Stimulated activated CD8-positive, alpha-beta memory T cell treated with anti-CD3 and anti-CD28 coated beads, Interleukin-2, amount 100 ng/mL, for 48 hours (primary cell): Measurements from ENCODE around the gene PCDHGA8.
"Not testable (repeated sequence)": the region's sequence is repeated elsewhere in the genome, so short reads cannot be mapped to it uniquely, and the experiment has no call there.

Experiments
- DNase-seq, 2 donors: peaks; one replicate each; pipeline ENCODE4 v3.0.0-alpha.2; 2020; ENCODE audit warnings: low read depth in 2 of 2

Gene PCDHGA8

DNA sequence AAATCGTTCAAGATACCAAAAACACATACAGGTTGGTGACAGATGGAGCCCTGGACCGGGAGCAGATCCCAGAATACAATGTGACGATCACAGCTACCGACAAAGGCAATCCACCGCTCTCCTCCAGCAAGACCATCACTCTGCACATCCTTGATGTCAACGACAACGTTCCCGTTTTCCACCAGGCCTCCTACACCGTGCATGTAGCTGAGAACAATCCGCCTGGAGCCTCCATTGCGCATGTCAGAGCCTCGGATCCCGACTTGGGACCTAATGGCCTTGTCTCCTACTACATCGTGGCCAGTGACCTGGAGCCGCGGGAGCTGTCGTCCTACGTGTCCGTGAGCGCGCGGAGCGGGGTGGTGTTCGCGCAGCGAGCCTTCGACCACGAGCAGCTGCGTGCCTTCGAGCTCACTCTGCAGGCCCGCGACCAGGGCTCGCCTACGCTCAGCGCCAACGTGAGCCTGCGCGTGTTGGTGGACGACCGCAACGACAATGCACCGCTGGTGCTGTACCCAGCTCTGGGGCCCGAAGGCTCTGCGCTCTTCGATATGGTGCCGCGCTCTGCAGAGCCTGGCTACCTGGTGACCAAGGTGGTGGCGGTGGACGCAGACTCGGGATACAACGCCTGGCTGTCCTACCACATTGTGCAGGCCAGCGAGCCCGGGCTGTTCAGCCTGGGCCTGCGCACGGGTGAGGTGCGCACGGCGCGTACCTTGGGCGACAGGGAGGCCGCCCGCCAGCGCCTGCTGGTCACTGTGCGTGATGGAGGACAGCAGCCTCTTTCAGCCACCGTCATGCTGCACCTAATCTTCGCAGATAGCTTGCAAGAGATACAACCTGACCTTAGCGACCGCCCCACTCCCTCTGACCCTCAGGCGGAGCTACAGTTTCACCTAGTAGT is 20.6 kb upstream of the PCDHGA8 start:
- DNase-seq: no peak

DNA sequence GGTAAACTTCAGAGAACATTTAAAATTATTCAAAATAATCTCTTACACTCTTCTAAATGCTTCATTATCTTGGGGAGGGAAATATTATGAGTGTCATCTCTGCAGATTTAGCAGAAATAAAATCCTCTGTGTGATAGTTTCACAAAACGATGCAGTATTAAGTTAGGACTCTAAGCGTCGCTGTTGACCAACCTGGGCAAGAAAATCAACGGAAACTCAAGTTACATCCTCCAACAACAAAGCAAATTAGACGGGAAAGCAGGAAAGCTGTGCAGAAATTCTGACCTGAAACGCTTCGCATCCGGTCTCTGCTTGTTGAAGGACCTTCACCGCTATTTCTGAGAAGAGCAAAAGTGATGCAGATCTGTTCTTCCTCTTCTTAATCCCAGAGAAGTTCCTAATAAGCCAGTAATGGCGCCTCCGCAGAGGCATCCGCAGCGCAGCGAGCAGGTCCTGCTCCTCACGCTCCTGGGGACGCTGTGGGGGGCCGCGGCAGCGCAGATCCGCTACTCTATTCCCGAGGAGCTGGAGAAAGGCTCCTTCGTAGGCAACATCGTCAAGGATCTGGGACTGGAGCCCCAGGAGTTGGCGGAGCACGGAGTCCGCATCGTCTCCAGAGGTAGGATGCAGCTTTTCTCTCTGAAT is 18.6 kb upstream of the PCDHGA8 start, which contains the start of gene PCDHGA6:
Gene PCDHGA6, plus strand, starts transcription at position 219 of the 645 bp plus-strand sequence. Its CDS starts 193 bp downstream, at position 412.
- no peak for DNase-seq

DNA sequence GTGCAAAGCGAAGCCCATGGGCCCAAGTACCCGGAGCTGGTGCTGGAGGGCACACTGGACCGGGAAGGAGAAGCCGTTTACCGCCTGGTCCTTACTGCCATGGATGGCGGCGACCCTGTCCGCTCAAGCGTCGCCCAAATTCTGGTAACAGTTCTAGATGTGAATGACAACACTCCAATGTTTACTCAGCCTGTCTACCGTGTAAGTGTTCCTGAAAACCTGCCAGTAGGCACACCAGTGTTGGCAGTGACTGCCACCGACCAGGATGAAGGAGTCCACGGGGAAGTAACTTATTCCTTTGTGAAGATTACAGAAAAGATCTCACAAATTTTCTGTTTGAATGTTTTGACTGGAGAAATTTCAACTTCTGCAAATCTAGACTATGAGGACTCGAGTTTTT is 17.8 kb upstream of the PCDHGA8 start:
- no peak for DNase-seq

- not testable (repeated sequence) for DNase-seq
These were observed 16.8 kb upstream of the PCDHGA8 start for GRCh38 chr5:141375444-141376155.

- no peak for DNase-seq
These were observed 9.8 kb upstream of the PCDHGA8 start, which contains the start of gene PCDHGA7 for GRCh38 chr5:141382469-141383294. TSS of gene PCDHGA7 (plus strand) at chr5:141382742. CDS start at chr5:141382900, 158 bp downstream.

GRCh38 chr5:141383345-141383744 is 9.1 kb upstream of the PCDHGA8 start:
- no peak for DNase-seq

DNA sequence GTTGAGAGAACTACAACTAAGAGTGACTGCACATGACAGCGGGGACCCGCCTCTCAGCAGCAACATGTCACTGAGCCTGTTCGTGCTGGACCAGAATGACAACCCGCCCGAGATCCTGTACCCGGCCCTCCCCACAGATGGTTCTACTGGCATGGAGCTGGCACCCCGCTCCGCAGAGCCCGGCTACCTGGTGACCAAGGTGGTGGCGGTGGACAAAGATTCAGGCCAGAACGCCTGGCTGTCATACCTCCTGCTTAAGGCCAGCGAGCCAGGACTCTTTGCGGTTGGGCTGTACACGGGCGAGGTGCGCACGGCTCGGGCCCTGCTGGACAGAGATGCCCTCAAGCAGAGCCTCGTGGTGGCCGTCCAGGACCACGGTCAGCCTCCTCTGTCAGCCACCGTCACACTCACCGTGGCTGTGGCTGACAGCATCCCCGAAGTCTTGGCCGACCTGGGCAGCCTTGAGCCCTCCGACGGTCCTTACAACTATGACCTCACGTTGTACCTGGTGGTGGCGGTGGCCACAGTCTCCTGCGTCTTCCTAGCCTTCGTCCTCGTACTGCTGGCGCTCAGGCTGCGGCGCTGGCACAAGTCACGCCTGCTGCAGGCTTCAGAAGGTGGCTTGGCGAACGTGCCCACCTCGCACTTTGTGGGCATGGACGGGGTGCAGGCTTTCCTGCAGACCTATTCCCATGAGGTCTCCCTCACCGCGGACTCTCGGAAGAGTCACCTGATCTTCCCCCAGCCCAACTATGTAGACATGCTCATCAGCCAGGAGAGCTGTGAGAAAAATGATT is 7.8 kb upstream of the PCDHGA8 start:
- no peak for DNase-seq

GRCh38 chr5:141387557-141388311 is 4.7 kb upstream of the PCDHGA8 start, which contains the start of gene PCDHGB4:
TSS of gene PCDHGB4 (plus strand) at chr5:141387698. CDS start at chr5:141387885, 187 bp downstream.
- DNase-seq: not testable (repeated sequence)

DNA sequence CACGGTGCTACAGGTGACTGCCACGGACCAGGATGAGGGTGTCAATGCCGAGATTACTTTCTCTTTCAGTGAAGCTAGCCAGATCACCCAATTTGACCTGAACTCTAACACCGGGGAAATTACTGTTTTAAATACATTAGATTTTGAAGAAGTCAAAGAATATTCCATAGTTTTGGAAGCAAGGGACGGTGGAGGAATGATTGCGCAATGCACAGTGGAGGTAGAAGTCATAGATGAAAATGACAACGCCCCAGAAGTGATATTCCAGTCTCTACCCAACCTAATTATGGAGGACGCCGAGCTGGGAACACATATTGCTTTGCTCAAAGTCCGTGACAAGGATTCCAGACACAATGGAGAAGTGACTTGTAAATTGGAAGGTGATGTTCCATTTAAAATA is 3.8 kb upstream of the PCDHGA8 start:
- no peak for DNase-seq

GRCh38 chr5:141389153-141390042 is 3.0 kb upstream of the PCDHGA8 start:
- DNase-seq: no peak

DNA sequence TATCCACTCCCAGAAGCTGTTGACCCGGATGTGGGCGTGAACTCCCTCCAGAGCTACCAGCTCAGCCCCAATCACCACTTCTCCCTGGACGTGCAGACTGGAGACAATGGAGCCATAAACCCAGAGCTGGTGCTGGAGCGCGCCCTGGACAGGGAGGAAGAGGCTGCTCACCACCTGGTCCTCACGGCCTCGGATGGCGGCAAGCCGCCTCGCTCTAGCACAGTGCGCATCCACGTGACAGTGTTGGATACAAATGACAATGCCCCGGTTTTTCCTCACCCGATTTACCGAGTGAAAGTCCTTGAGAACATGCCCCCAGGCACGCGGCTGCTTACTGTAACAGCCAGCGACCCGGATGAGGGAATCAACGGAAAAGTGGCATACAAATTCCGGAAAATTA is 834 bp downstream of the PCDHGA8 start:
- DNase-seq: no peak

DNA sequence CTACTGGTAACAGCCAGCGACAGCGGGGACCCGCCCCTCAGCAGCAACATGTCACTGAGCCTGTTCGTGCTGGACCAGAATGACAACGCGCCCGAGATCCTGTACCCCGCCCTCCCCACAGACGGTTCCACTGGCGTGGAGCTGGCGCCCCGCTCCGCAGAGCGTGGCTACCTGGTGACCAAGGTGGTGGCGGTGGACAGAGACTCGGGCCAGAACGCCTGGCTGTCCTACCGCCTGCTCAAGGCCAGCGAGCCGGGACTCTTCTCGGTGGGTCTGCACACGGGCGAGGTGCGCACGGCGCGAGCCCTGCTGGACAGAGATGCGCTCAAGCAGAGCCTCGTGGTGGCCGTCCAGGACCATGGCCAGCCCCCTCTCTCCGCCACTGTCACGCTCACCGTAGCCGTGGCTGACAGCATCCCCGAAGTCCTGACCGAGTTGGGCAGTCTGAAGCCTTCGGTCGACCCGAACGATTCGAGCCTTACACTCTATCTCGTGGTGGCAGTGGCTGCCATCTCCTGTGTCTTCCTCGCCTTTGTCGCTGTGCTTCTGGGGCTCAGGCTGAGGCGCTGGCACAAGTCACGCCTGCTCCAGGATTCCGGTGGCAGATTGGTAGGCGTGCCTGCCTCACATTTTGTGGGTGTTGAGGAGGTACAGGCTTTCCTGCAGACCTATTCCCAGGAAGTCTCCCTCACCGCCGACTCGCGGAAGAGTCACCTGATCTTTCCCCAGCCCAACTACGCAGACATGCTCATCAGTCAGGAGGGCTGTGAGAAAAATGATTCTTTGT is 2.2 kb downstream of the PCDHGA8 start:
- DNase-seq: not testable (repeated sequence)

DNA sequence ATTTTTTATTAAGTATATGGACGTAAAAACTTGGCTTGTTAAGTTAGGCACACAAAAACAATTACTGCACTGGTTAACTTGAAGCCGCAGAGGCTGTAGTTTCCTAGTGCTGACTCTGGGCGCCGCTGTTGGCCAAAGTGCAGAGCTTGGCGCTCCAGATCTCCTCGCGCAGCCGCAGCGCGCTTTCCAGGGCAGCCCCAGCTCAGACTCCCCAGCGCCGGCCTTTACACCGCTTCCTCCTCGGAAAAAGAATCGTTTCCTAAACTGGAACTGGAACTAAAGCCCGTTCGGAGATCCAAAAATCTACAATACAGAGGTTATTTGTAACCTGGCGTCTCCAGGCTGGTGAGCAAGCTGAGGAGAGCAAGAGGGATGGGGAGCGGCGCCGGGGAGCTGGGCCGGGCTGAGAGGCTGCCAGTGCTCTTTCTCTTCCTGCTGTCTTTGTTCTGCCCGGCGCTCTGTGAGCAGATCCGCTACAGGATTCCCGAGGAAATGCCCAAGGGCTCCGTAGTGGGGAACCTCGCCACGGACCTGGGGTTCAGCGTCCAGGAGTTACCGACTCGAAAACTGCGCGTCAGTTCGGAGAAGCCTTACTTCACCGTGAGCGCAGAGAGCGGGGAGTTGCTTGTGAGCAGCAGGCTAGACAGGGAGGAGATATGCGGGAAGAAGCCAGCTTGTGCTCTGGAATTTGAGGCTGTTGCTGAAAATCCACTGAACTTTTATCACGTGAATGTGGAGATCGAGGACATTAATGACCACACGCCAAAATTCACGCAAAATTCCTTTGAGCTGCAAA is 5.5 kb downstream of the PCDHGA8 start, which contains the start of gene PCDHGB5:
Gene PCDHGB5, plus strand, starts transcription at position 192 of the 796 bp plus-strand sequence. Its CDS starts 181 bp downstream, at position 373.
- not testable (repeated sequence) for DNase-seq

DNA sequence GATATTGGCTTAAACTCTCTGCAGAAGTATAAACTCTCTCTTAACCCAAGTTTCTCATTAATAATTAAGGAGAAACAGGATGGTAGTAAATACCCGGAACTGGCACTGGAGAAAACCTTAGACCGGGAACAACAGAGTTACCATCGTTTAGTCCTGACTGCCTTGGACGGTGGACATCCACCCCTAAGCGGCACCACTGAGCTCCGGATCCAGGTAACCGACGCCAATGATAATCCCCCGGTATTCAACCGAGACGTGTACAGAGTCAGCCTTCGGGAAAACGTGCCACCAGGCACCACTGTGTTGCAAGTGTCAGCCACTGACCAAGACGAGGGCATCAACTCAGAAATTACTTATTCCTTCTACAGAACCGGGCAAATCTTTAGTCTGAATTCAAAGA is 6.2 kb downstream of the PCDHGA8 start:
- no peak for DNase-seq

DNA sequence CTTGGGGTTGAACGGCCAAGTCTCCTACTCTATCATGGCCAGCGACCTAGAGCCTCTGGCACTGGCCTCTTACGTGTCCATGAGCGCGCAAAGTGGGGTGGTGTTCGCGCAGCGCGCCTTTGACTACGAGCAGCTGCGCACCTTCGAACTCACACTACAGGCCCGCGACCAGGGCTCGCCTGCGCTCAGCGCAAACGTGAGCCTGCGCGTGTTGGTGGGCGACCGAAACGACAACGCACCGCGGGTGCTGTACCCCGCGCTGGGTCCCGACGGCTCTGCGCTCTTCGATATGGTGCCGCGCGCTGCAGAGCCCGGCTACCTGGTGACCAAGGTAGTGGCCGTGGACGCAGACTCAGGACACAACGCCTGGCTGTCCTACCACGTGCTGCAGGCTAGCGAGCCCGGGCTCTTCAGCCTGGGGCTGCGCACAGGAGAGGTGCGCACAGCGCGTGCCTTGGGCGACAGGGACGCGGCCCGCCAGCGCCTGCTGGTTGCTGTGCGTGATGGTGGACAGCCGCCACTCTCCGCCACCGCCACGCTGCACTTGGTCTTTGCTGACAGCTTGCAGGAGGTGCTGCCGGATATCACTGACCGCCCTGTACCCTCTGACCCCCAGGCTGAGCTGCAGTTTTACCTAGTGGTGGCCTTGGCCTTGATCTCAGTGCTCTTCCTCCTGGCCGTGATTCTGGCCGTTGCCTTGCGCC is 7.3 kb downstream of the PCDHGA8 start:
- no peak for DNase-seq
